Liver (tissue), 9 donors: Measurements from ENCODE around the gene TSSK1B. TPM values are rescaled to one million over a fixed set of nuclear protein-coding genes. Genes with fewer than 3 reads are reported as not detected.

ENCODE experiments used
- DNase-seq: peaks from one replicate; pipeline ENCODE4 v3.0.0-alpha.2; 2017; ENCODE audit warnings: low spot score
- H3K27ac ChIP-seq, 2 donors: one replicate each; pipeline ENCODE4 v1.7.0; 2013; ENCODE audit warnings: inconsistent platforms in 2 of 2, low read length in 2 of 2, control low read depth in 1 of 2, low read depth in 1 of 2, mild to moderate bottlenecking in 1 of 2
- H3K27me3 ChIP-seq, 4 donors: one replicate each; pipeline versions ENCODE4 v1.6.1 to v1.7.0; 2013; ENCODE audit warnings: low read length in 3 of 4, inconsistent platforms in 1 of 4, mild to moderate bottlenecking in 1 of 4, moderate library complexity in 1 of 4; ENCODE audit not compliant: control insufficient read depth in 4 of 4, insufficient read depth in 4 of 4
- H3K36me3 ChIP-seq, 4 donors: one replicate each; pipeline versions ENCODE4 v1.6.1 to v1.7.0; 2013; ENCODE audit warnings: low read length in 3 of 4, mild to moderate bottlenecking in 3 of 4, low read depth in 1 of 4, moderate library complexity in 1 of 4; ENCODE audit not compliant: control insufficient read depth in 4 of 4, insufficient read depth in 3 of 4
- H3K4me1 ChIP-seq, 4 donors: one replicate each; pipeline versions ENCODE4 v1.6.1 to v1.7.0; 2013; ENCODE audit warnings: low read length in 3 of 4, mild to moderate bottlenecking in 3 of 4, moderate library complexity in 1 of 4; ENCODE audit not compliant: control insufficient read depth in 4 of 4, insufficient read depth in 4 of 4
- H3K4me3 ChIP-seq, 3 donors: one replicate each; pipeline versions ENCODE4 v1.6.1 to v1.7.0; 2013; ENCODE audit warnings: low read length in 3 of 3, control low read depth in 1 of 3, low read depth in 1 of 3, mild to moderate bottlenecking in 1 of 3
- H3K9ac ChIP-seq, 2 donors: one replicate each; pipeline ENCODE4 v1.7.0; 2013; ENCODE audit warnings: low read length in 2 of 2, mild to moderate bottlenecking in 2 of 2, moderate library complexity in 2 of 2, control low read depth in 1 of 2, low read depth in 1 of 2
- H3K9me3 ChIP-seq, 4 donors: one replicate each; pipeline versions ENCODE4 v1.6.1 to v1.7.0; 2013; ENCODE audit warnings: low read length in 3 of 4; ENCODE audit not compliant: control insufficient read depth in 4 of 4
- EGR1 ChIP-seq, 2 donors: IDR thresholded peaks; 2 replicates each; pipeline ENCODE4 v1.6.1; 2016 to 2018; ENCODE audit warnings: antibody characterized with exemption in 2 of 2, low read depth in 2 of 2
- FOXA1 ChIP-seq: IDR thresholded peaks from 2 replicates; pipeline ENCODE4 v1.6.1; 2016; ENCODE audit warnings: antibody characterized with exemption
- FOXA2 ChIP-seq: IDR thresholded peaks from 2 replicates; pipeline ENCODE4 v1.6.1; 2016; ENCODE audit warnings: antibody characterized with exemption
- GABPA ChIP-seq, 2 donors: IDR thresholded peaks in 1 of 2; conservative IDR thresholded peaks in 1 of 2; 2 replicates each; pipeline ENCODE4 v1.6.1; 2016; ENCODE audit warnings: antibody characterized with exemption in 2 of 2, mild to moderate bottlenecking in 1 of 2, moderate library complexity in 1 of 2
- HNF4A ChIP-seq, 2 donors: conservative IDR thresholded peaks; 2 replicates each; pipeline ENCODE4 v1.6.1; 2016; ENCODE audit warnings: antibody characterized with exemption in 2 of 2, mild to moderate bottlenecking in 2 of 2
- HNF4G ChIP-seq: IDR thresholded peaks from 2 replicates; pipeline ENCODE4 v1.6.1; 2016; ENCODE audit warnings: antibody characterized with exemption
- JUND ChIP-seq, 2 donors: IDR thresholded peaks; 2 replicates each; pipeline ENCODE4 v1.6.1; 2016; ENCODE audit warnings: antibody characterized with exemption in 2 of 2
- NR2F2 ChIP-seq: IDR thresholded peaks from 2 replicates; pipeline ENCODE4 v1.6.1; 2016; ENCODE audit warnings: antibody characterized with exemption
- RAD21 ChIP-seq, 2 donors: IDR thresholded peaks; 2 replicates each; pipeline ENCODE4 v1.6.1; 2016; ENCODE audit warnings: antibody characterized with exemption in 2 of 2, mild to moderate bottlenecking in 2 of 2
- RXRA ChIP-seq, 2 donors: IDR thresholded peaks; 2 replicates each; pipeline ENCODE4 v1.6.1; 2017 to 2018; ENCODE audit warnings: antibody characterized with exemption in 2 of 2, mild to moderate bottlenecking in 1 of 2
- SP1 ChIP-seq: IDR thresholded peaks from 2 replicates; pipeline ENCODE4 v1.6.1; 2018; ENCODE audit warnings: antibody characterized with exemption, mild to moderate bottlenecking
- TAF1 ChIP-seq: conservative IDR thresholded peaks from 2 replicates; pipeline ENCODE4 v1.6.1; 2016; ENCODE audit warnings: antibody characterized with exemption, mild to moderate bottlenecking
- YY1 ChIP-seq: IDR thresholded peaks from 2 replicates; pipeline ENCODE4 v1.6.1; 2016; ENCODE audit warnings: antibody characterized with exemption, mild to moderate bottlenecking
- WGBS: extraction: QIAGEN DNeasy Blood & Tissue Kit; methylation state at CpG from one replicate; pipeline ENCODE4 v1.1.7; 2013; 5-methylcytosine and 5-hydroxymethylcytosine counted together
- polyA plus RNA-seq, 2 donors: library from polyadenylated mRNA; stranded (reverse) in 1 of 2; unstranded in 1 of 2; fragments of 200-250 nt in 1 of 2; fragments of >200 nt in 1 of 2; fragmentation: Nextera tagmentation in 1 of 2; extraction: Ambion mirVana in 1 of 2; gene quantifications; one replicate each; pipeline versions ENCODE4 v1.2.1 to v1.2.3, GENCODE V29; 2013 to 2015
- total RNA-seq, 2 donors: library from RNA; depleted of rRNA; stranded (reverse); fragments of >200 nt; gene quantifications; one replicate each; pipeline ENCODE4 v1.2.3, GENCODE V29; 2014
- TF ChIP-seq, protein P1 (sequence below): IDR thresholded peaks from 2 replicates; pipeline ENCODE4 v1.6.1; 2016; ENCODE audit warnings: antibody characterized with exemption
- TF ChIP-seq, protein P2 (sequence below): IDR thresholded peaks from 2 replicates; pipeline ENCODE4 v1.6.1; 2016; ENCODE audit warnings: antibody characterized with exemption
- TF ChIP-seq, protein P3 (sequence below): IDR thresholded peaks from 2 replicates; pipeline ENCODE4 v1.6.1; 2016; ENCODE audit warnings: antibody characterized with exemption
- TF ChIP-seq, protein P4 (sequence below): IDR thresholded peaks from 2 replicates; pipeline ENCODE4 v1.6.1; 2016; ENCODE audit warnings: antibody characterized with exemption, mild to moderate bottlenecking
- TF ChIP-seq, protein P5 (sequence below): fragments of 150-350 bp; IDR thresholded peaks from 2 replicates; pipeline ENCODE4 v1.5.1; 2017; ENCODE audit warnings: improper control_type of control experiment, low read depth, low read length; ENCODE audit not compliant: missing input control
- donor health status: healthy.
- donor health status: healthy.
- donor health status: healthy.
- donor health status: healthy.
- donor health status: healthy.

TSSK1B gene
- total and polyA plus RNA-seq, 4 donors = not detected

DNA sequence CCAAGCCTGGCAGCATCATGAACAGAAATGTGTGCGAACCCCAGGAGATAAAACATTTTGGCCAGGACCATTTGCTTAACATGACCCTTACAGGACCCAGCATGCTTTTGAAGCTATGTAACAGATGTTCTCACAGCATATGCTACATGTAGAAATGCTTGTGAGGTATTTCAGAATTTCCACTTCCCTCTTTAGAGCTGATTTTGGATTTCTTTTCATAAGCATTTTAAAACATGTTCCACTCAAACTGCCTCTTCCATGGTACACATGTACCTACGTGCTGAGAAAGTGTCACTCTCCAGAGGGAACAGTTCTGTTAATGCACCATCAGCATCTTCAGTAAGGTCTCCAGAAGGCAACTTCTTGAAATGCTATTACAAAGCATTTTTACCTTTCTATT lies 15.7 kb upstream of the TSSK1B start (continued):
- TF ChIP-seq, protein P1, sequence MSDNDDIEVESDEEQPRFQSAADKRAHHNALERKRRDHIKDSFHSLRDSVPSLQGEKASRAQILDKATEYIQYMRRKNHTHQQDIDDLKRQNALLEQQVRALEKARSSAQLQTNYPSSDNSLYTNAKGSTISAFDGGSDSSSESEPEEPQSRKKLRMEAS = no peak
- TF ChIP-seq TAF1 (no peak), NR2F2 (no peak)

DNA sequence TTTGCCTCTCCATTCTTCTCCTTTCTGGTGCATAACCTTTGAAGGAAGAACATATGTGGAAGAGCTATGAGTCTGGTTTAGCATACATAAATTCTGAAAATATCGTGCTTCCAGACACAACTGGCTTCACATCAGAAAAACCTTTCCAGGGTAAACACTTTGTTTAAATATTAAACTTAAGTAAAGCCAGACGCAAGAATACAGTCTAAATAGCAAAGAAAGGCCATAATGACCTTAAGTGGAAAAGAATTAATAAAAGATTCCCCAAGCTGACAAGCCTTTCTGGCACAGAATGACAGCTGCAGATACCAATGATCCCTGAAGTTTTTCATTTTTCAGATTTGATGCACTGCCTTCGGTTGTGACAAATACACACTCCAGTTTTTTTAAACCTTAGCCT lies 13.5 kb upstream of the TSSK1B start:
- H3K27ac ChIP-seq = no peak overlapping the region
- no peaks in the 10 kb centered on the region for H3K36me3 ChIP-seq
- DNase-seq = no peak
- WGBS = 48% methylated on average over 3 of the region's 3 CpGs
- H3K9ac ChIP-seq = no peak overlapping the region
- no peaks in the 10 kb centered on the region for H3K27me3 ChIP-seq
- no peak overlapping the region for H3K4me3 ChIP-seq
- H3K9me3 ChIP-seq = no peaks in the 10 kb centered on the region
- peaks cover 0 to 12% (median 3%) of the 10 kb centered on the region in 4 donors for H3K4me1 ChIP-seq
- no peak for TF ChIP-seq YY1
- TF ChIP-seq, protein P2, sequence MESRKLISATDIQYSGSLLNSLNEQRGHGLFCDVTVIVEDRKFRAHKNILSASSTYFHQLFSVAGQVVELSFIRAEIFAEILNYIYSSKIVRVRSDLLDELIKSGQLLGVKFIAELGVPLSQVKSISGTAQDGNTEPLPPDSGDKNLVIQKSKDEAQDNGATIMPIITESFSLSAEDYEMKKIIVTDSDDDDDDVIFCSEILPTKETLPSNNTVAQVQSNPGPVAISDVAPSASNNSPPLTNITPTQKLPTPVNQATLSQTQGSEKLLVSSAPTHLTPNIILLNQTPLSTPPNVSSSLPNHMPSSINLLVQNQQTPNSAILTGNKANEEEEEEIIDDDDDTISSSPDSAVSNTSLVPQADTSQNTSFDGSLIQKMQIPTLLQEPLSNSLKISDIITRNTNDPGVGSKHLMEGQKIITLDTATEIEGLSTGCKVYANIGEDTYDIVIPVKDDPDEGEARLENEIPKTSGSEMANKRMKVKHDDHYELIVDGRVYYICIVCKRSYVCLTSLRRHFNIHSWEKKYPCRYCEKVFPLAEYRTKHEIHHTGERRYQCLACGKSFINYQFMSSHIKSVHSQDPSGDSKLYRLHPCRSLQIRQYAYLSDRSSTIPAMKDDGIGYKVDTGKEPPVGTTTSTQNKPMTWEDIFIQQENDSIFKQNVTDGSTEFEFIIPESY = no peak
- TF ChIP-seq HNF4A (conservative IDR thresholded peaks at IDR 0.05) = no peak
- no peak for TF ChIP-seq RXRA (IDR thresholded peaks at IDR 0.05)
- TF ChIP-seq RAD21 (IDR thresholded peaks at IDR 0.05) = no peak
- no peak for TF ChIP-seq SP1
- TF ChIP-seq, protein P3, sequence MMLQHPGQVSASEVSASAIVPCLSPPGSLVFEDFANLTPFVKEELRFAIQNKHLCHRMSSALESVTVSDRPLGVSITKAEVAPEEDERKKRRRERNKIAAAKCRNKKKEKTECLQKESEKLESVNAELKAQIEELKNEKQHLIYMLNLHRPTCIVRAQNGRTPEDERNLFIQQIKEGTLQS = no peak
- TF ChIP-seq FOXA1 = no peak
- TF ChIP-seq TAF1 = no peak
- no peak for TF ChIP-seq HNF4G
- TF ChIP-seq GABPA (IDR thresholded peaks at IDR 0.05 in 1 of 2, conservative IDR thresholded peaks at IDR 0.05 in 1 of 2) = no peak
- no peak for TF ChIP-seq JUND (IDR thresholded peaks at IDR 0.05)
- no peak for TF ChIP-seq NR2F2
- TF ChIP-seq, protein P4, sequence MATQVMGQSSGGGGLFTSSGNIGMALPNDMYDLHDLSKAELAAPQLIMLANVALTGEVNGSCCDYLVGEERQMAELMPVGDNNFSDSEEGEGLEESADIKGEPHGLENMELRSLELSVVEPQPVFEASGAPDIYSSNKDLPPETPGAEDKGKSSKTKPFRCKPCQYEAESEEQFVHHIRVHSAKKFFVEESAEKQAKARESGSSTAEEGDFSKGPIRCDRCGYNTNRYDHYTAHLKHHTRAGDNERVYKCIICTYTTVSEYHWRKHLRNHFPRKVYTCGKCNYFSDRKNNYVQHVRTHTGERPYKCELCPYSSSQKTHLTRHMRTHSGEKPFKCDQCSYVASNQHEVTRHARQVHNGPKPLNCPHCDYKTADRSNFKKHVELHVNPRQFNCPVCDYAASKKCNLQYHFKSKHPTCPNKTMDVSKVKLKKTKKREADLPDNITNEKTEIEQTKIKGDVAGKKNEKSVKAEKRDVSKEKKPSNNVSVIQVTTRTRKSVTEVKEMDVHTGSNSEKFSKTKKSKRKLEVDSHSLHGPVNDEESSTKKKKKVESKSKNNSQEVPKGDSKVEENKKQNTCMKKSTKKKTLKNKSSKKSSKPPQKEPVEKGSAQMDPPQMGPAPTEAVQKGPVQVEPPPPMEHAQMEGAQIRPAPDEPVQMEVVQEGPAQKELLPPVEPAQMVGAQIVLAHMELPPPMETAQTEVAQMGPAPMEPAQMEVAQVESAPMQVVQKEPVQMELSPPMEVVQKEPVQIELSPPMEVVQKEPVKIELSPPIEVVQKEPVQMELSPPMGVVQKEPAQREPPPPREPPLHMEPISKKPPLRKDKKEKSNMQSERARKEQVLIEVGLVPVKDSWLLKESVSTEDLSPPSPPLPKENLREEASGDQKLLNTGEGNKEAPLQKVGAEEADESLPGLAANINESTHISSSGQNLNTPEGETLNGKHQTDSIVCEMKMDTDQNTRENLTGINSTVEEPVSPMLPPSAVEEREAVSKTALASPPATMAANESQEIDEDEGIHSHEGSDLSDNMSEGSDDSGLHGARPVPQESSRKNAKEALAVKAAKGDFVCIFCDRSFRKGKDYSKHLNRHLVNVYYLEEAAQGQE = no peak
- TF ChIP-seq, protein P5, sequence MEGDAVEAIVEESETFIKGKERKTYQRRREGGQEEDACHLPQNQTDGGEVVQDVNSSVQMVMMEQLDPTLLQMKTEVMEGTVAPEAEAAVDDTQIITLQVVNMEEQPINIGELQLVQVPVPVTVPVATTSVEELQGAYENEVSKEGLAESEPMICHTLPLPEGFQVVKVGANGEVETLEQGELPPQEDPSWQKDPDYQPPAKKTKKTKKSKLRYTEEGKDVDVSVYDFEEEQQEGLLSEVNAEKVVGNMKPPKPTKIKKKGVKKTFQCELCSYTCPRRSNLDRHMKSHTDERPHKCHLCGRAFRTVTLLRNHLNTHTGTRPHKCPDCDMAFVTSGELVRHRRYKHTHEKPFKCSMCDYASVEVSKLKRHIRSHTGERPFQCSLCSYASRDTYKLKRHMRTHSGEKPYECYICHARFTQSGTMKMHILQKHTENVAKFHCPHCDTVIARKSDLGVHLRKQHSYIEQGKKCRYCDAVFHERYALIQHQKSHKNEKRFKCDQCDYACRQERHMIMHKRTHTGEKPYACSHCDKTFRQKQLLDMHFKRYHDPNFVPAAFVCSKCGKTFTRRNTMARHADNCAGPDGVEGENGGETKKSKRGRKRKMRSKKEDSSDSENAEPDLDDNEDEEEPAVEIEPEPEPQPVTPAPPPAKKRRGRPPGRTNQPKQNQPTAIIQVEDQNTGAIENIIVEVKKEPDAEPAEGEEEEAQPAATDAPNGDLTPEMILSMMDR = no peak
- TF ChIP-seq EGR1 (IDR thresholded peaks at IDR 0.05; ENCODE audit: low read depth in 2 of 2) = no peak
- TF ChIP-seq FOXA2 = no peak
- TF ChIP-seq, protein P1 = no peak
